Activated CD4-positive, CD25-positive, alpha-beta regulatory T cell treated with anti-CD3 and anti-CD28 coated beads, Interleukin-2, amount 50 U/mL, for 16 hours (primary cell): ENCODE measurements around the gene CALR3.
"Not testable (repeated sequence)": the region's sequence is repeated elsewhere in the genome, so short reads cannot be mapped to it uniquely, and the experiment has no call there.

Experiments used
- DNase-seq: peaks from one replicate; pipeline ENCODE4 v3.0.0-alpha.2; 2020; ENCODE audit warnings: low read depth, low spot score

The CALR3 gene

GRCh38 chr19:16495982-16496612 is at the start of gene CALR3, which contains the start of gene C19orf44:
CALR3 (minus strand) TSS chr19:16496167; CDS start chr19:16496129, 38 bp downstream.
C19orf44 (plus strand) TSS chr19:16496394; CDS start chr19:16500793, 4,399 bp downstream.
- DNase-seq: peak; percentile 98

- DNase-seq: no peak
Measured at GRCh38 chr19:16544473-16545231, 48.7 kb upstream of the CALR3 start.

- not testable (repeated sequence) for DNase-seq
Measured at GRCh38 chr19:16543734-16544133, 47.8 kb upstream of the CALR3 start.

DNA sequence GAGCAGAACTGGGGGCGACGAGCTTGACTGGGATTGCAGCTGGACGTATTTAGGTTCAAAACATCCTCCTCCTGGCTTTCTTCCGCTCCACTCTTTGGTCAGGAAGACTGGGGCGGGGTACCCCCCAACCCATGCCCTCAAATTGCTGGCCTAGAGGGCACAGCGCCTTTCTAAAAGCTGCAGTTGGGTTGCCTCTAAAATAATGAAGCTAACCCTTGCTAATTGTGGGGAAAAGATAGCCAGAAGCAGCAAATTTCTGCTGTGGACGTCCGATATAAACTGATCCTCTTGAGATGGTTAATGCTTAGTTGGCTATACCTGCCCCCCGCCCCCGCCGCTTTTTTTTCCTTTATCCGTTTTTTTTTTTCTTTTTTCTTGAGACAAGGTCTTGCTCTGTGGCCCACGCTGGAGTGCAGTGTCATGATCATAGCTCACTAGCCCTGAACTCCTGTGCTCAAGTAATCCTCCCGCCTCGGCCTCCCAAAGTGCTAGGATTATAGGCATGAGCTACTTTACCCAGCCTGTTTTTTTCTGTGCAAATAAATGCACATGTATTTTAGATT is 47.0 kb upstream of the CALR3 start:
- no peak for DNase-seq

DNA sequence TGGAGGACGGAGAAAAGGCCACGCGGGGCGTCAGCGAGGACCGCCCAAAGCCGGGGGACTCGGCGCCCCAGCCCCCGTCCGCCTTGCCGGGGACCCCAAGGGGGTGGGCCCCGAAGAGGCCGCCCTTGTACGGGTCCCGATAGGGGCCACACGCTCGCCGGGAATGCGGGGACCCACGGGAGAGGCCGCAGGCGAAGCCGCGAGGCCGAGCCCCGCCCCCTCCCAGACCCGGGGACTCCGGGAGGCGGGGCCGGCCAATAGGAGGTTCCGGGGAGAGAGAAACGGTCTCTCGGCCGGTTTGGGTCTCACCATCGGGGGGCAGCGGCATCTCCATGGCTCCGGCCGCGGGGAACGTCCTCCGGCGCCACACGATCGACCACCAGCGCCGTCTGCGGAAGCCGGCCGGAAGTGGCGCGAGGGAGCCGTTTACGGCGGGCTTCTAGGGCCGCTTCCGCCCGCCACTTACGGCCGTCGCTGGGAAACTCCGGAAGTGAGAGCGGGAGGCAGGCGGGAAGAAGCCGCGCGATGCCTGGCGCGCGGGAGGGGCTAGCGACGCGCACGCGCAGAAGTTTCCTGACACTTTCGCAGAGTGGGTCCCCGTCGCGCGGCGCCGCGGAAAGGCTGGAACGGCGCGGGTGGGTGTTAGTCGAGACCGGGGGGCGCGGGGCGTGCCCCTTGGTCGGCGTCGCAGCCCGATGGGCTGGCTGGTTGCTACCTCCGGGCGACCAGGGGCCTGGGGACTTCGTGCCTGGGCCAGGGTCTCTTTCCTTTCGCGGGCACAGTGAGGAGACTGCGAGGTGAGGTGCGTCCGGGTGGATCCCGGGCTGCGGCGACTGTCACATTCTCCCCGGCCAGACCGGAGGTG is 46.3 kb upstream of the CALR3 start, which contains the start of gene CHERP:
CHERP (minus strand) TSS at position 393 of the 865 bp plus-strand sequence; CDS start at position 334, 59 bp downstream.
- DNase-seq: peak; percentile 91

- DNase-seq: no peak
Measured at GRCh38 chr19:16541526-16542044, 45.6 kb upstream of the CALR3 start.

GRCh38 chr19:16540948-16541347 is 45.0 kb upstream of the CALR3 start:
- no peak for DNase-seq

DNA sequence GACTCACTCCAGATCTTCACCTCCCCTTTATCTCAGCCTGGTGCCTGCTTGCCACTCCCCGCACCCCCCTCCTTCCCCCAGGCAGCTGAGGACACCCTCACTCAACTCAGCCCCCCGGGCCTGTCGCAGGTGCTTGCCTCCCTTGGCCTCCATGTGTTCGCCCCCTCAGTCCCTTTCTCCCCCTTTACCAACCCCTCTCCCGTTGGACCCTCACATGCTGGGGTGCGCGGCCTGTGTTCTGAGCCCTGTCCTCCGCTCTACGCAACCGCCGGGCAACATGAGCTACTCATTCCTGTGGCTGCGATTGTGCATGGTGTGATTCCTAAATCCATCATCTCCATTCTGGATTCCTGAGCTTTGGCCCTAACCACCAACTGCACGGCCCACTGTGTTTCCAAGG is 41.1 kb upstream of the CALR3 start:
- DNase-seq: no peak

DNA sequence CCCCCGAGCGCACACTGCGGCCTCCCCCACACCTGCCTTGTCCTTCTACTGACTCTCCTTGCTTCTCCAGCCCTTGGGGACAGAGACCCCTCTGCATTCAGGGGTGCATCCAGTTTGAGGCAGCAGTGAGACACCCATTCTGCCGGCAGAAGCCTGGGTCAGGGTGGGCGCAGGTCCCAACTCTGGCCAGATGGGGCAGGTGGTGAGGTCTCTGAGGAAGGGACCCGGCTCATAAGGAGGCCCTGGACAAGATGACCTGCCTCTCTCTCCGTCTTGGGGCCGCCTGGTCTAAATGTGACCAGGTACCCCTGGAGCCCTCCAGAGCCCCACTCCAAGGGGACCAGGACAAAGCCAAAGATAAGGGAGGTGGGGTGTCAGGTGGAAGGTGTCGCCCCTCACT is 40.2 kb upstream of the CALR3 start:
- DNase-seq: no peak

DNA sequence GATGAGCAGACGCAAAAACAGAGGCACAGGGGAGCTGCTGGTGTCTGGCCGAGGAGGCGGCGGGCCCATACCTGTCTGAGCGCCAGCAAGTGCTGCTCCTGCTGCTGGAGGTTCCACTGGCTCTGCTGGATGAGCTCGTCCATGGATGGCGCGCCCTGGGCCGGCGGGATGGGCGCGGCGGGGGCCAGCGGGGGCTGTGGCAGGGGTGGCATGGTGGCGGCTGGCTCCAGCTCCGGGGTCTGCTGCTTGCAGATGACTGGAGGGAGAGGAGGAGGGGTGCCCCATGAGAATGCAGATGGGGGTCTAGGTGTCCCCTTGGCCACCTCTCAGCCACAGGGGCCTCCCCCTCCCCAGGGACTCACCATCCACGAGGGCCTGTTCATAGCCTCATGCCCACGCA is 39.4 kb upstream of the CALR3 start:
- DNase-seq: no peak

DNA sequence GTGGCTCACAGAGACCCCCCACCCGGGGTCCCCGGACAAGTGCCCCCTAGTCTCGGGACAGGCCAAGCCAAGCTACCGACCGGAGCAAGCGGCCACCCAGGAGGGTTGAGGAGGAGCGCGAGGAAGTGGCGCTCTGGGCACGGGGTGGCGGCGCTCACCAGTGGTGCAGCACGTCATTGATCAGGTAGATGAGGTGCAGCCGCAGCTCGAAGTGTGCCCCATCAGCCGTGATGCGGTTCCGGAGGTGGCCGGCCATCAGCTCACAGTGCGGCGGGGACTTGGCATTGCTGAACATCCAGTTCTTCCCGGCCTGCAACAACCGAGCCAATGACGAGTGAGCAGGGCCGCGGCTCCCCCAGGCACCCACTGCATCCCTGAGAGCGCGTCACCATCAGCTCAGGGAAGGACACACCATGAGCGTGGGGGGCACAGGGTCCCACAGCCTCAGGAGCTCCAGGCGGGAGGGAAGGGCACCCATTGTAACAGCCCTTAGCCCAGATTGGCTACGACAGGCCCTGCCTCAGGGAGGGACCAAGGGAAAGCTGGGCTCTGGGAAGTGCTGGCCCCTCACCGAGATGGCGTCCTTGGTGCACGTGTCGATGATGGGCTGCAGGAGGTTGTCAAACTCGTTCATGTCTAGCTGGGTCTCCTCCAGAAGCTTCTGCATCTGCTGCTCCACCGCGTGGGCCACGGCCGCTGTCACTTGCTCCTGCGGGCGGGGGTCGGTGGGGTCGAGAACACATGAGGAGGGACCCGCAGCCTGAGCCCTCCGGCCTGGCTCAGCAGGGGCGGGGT is 36.7 kb upstream of the CALR3 start:
- no peak for DNase-seq

DNA sequence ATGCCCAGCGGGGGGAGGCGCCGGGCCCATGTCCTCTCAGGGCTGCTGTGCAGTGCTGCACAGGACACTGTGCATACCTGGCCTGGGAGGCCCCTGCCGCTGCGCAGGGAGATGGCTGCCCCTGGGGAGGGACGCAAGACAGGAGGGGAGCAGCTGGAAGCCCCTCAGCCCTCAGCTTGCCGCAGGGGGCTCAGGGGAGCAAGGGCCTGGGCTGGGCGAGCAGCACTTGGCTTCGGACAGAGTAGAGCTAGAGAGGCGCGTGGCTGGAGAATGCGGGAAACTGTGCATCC is 35.4 kb upstream of the CALR3 start:
- no peak for DNase-seq

GRCh38 chr19:16530540-16531379 is 34.8 kb upstream of the CALR3 start:
- no peak for DNase-seq

DNA sequence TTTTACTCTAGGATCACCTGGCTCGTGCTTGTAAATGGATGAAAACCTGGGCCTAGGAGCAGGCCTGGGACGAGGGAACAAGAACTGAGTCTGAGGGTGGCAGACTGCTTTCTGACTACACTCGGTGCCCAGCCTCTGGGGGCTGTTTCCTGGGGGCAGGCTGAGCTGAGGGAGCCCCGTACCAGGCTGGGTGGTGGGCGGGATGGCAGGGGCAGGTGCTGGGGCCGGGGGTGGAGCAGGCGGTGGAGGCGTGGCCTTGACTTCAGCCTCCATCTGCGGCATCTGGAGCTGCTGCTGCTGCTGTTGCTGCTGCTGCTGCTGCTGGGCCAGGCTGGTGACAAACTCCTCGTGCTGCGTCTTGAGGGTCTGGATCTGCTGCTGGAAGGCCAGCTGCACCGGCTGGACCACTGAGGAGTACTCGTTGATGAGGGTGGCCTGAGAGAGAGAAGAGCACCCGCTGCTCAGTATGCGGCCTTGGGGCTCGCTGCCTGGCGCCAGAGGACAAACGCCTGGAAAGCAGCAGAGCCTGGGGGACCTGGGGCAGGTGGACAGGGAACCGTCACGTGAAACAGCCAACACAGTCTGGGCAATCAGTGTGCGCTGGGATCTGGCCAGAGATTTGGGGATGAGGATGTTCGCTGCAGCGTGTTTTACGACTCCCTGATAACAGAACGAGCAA is 33.6 kb upstream of the CALR3 start:
- DNase-seq: no peak

DNA sequence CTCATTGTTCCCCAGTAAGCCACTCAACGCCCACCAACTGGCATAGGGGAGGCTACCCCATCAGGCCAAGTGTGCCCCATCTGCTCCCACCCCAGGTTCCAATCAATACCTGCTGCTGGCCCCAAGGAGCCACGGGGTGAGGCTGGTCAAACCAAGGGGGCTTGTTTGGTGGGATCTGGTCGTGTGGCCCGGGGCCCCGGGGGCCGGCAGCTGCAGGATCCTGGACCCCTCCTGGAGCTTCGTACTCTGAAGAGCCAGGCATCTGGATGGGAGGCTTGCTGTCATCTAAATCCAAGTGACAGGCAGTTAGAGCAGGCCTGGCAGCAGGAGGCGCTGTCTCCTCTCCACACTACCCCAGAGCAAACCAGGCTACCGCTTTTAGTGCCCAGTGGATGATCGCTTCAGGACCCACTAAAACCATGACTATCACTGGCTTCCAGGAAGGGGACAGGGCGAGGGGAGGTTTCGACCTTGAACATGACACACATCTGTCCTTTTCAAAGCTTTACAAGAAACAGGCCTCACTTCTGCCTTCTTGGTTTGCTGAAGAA is 32.1 kb upstream of the CALR3 start:
- DNase-seq: no peak

GRCh38 chr19:16527334-16527935 is 31.5 kb upstream of the CALR3 start:
- no peak for DNase-seq

GRCh38 chr19:16525751-16526481 is 29.9 kb upstream of the CALR3 start:
- no peak for DNase-seq
